SKM-1 (cell line): ENCODE results near the gene VPS13D.
A peak's percentile ranks its signal among the peaks of the same experiment; 100 is the strongest.

Experiments used
- DNase-seq: peaks from one replicate; lab custom pipeline; 2025; ENCODE audit not compliant: unreplicated experiment; lab: John Stamatoyannopoulos, UW

VPS13D gene, protein sequence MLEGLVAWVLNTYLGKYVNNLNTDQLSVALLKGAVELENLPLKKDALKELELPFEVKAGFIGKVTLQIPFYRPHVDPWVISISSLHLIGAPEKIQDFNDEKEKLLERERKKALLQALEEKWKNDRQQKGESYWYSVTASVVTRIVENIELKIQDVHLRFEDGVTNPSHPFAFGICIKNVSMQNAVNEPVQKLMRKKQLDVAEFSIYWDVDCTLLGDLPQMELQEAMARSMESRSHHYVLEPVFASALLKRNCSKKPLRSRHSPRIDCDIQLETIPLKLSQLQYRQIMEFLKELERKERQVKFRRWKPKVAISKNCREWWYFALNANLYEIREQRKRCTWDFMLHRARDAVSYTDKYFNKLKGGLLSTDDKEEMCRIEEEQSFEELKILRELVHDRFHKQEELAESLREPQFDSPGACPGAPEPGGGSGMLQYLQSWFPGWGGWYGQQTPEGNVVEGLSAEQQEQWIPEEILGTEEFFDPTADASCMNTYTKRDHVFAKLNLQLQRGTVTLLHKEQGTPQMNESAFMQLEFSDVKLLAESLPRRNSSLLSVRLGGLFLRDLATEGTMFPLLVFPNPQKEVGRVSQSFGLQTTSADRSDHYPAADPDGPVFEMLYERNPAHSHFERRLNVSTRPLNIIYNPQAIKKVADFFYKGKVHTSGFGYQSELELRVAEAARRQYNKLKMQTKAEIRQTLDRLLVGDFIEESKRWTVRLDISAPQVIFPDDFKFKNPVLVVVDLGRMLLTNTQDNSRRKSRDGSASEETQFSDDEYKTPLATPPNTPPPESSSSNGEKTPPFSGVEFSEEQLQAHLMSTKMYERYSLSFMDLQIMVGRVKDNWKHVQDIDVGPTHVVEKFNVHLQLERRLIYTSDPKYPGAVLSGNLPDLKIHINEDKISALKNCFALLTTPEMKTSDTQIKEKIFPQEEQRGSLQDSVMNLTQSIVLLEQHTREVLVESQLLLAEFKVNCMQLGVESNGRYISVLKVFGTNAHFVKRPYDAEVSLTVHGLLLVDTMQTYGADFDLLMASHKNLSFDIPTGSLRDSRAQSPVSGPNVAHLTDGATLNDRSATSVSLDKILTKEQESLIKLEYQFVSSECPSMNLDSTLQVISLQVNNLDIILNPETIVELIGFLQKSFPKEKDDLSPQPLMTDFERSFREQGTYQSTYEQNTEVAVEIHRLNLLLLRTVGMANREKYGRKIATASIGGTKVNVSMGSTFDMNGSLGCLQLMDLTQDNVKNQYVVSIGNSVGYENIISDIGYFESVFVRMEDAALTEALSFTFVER (N-terminal part only)

DNA sequence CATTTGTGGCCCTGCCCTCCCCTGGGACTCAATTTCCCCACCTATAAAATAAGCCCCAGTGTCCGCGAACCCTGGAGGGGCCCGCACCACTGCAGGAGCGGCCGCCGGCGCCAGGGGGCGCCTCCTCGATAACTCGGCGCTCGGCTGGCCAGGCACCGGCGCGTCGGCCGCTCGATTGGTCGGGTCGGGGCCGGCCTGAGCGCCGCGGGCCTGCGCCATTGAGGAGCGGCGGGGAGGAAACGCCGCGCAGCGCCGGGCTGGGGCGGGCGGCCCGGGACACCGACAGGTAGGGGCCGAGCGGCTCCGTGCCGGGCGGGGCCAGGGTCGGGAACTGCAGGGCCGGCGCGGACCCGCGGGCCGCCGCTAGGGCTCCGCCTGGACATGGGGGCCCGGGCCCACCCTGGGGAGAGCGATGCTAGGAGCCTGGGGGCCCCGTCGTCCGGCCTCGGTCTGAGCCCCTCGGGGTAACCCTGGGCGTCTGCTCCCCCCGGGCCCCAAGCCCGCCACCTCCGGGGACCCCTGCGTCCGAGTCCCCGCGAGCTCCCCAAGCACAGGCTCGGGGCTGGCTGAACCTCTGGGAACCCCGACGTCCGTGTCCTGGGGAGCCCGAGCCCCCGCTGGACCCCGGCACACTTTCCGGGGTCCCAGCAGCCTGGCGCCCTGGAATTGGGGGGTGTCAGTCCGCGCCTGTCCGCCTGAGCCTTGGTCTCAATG lies at the start of gene VPS13D:
VPS13D (plus strand) TSS at position 196 of the 714 bp plus-strand sequence. CDS start 4,237 bp downstream, outside the sequence.
- peak; percentile 61 for DNase-seq

DNA sequence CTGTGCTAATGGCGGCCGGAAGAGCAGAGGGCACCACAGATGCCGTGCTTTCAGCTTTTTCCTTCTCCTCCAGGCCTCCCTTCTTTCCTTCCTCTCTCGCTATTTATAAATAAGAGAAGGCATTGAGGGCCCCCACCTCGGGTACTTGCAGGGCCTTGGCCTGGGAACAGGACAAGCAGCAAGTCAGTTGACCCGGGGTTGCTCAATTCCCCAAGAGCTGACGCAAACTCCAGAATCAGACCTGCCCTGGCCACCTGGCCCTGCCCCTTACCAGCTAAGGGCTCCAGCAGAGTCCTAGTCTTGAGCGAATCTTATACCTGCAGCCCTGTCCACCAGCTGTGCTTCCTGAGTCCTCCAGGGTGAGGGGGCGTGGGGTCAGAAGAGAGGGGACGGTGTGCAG lies 49.5 kb upstream of the VPS13D start:
- DNase-seq: peak; percentile 94

DNA sequence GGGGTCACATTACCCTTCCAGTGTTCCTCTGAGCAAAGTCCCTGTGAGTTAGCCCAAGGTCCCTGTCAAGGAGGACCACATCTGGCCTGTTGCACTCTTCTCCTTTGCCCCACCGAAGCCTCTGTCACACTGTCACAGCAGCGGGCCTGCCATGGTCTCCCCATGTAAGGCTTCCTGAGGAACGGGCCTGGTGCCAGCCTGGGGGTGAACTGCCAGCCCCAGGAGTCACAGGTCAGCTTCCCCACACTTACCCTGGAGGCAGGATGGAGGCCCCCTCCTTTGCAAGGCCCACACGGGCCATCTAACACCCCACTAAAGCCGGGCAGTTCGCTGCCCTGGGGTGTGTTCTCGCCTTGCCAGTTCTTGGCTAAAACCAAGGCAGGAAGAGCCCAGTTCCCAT lies 48.9 kb upstream of the VPS13D start:
- no peak for DNase-seq

DNA sequence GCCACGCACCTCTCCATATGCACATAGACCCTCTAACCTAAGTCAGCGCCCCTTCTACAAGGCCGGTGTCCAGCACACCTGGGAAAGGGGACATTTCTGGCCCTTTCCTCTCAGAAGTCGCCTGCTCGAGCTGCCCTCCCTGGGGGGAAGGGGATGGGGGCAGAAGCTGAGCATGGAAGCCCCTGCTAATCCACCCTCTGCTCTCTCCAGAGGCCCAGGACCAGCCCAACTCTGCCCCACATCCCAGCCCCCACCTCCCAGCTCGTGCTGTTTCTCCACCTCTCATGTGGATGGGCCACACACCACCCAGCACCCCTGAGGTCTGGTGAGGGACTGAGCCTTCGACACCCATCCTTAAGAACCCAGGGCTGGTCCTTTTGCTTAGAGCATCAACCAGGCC lies 48.3 kb upstream of the VPS13D start:
- DNase-seq: no peak

DNA sequence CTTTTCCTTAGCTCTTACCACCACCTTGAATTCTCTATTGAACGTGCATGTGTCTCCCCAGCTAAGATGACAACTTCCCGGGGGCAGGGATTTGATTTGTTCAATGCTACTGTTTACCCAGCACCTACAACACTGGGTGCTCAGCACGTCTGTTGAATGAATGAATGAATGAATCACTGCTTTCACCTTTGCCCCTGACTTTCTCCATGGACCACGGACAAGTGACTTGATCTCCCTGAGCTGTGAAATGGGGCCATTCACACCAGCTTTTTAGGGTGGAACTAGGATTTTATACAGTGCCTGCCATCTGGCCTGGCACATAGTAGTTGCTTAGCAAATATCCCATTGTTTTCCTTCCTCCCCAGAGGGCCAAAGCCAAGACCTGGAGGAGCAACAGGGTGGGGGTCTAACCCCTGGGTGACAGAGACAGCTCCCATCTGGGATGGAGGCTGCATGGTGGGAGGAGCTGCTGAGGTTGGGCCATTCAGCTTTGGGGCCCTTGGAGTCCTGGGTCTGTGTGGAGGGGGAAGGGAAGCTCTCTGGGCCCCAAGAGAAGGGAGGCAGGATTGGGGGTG lies 47.3 kb upstream of the VPS13D start:
- DNase-seq: no peak

DNA sequence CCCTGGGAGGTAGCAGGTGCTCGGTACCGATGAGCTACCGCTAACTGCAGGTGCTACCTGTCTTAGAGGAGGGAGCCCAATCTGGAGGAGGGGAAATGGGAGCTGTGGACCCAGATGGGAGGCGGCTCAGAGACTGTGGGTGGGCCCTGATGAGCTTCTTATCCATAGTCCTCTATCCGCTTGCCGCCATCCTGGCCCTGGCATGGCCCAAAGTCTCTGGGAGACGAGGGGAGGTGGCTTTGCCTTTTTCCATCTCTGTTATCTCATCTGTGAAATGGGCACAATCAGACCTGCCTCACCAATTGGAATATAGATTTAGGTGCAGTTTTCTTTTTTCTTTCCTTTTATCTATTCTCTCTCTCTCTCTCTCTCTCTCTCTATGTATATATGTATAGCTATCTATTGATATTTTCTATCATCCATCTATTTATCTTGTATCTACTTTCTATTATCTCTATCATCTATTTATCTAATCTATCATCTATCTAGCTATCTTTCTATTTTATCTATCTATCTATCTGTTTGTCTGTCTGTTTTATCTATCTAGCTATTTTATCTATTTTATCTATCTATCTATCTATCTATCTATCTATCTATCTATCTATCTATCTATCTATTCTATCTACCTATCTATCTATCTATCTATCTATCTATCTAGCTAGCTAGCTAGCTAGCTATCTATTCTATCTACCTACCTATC lies 46.6 kb upstream of the VPS13D start:
- DNase-seq: no peak

DNA sequence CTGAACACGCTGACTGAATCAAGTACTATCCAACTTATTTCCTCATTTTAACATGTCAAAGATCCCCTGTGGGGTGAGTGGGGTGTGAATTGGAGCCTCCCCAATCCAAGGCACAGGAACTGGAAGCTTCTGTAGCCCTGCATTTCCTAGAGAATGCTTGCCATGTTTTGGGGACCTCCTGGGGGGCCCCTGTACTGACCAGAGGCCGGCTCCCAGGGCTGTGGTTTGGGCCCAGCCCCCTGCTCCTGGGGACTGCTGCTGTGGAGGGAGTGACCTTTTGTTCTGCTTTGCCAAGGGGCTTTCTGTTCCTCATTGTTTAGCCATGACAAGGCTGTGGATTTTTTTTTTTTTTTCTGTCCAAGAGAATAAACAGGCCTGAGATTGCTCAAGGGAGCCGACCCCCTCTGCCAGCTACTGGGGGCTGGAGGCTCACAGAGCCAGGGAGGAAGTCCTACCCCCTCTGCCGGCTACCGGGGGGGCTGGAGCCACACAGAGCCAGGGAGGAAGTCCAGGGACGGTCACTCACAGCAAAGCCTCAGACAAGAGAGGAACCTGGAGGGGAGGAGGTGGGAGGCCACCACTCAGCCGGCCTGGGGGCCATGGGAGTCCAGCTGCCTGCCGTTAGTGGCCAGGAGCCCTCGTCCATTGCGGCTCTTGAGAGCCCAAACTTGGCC lies 45.7 kb upstream of the VPS13D start:
- peak; percentile 58 for DNase-seq

DNA sequence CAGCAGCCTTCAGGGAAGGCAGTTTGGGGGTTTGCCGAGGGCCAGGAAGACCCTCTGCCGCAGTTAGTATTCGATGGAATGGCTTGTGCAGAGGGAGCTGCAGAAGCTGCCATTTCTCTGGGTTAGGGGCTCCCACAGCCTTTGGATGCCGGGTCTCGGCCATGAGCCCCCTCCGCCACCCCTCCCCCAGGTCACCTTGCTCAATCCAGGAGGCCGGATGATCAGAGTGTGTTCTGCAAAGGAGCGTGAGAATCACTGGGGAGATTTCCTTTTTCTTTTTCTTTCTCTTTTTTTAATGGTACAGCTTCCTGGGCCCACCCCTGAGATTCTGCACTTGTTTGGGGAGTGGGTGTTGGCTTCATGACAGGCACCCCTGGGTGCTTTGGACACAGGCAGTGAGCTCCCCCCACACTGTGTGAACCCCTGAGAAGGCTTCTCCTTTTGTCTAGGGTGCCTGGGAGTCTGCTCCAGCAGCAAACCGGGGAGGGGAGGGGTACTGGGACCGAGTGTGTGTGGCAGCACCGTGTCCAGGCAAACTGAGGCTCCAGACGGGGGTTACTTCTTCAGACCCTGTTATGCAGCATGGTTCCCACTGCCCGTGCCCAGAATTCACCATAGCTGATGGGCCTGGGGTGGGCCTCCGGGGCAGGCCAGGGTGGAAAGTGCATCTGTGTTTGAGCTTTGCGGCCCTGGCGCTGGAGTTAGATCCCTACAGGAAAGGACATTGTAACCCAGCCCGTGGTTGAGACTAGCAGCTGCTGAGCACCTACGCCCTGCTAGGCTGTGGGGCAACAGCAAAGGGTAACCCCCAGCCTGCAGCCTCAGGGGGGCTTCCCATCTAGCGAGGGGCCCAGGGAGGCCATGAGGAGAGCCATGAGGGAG lies 44.6 kb upstream of the VPS13D start:
- peak; percentile 28 for DNase-seq

DNA sequence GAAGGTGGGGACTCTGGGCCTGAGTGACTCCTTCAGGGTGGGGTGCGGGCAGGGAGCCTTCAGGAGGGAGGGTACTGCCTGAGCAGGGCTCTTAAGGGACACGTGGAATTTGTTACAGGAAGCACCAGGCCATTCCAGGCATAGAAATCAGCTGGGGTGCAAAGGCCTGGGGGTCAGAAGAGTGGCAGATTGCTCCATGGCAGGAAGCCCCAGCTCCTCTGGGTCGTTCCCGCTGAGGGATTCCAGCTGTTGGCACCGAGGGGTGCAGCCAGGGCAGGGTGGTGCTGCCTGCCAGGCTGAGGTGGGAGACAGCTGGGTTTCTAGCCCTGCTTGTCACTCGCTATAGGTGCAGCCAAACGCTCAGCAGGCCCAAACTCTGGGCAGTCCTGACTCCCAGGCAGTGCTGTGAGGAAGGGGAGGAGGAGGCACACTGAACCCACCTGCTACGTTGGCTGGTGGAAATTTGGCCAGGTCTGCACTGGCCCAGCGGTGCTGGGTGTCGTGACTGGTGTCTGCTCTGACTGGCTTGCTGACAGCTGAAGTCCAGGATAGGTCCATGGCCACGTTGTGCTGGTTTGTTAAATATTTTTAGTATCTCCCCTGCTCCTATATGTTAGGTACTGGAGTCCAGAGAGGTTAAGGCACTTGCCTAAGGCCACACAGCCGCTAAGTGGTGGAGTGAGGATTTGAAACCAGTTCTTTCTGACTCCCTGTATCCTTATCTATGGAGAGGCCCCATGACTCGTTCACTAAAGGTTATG lies 43.7 kb upstream of the VPS13D start:
- no peak for DNase-seq

DNA sequence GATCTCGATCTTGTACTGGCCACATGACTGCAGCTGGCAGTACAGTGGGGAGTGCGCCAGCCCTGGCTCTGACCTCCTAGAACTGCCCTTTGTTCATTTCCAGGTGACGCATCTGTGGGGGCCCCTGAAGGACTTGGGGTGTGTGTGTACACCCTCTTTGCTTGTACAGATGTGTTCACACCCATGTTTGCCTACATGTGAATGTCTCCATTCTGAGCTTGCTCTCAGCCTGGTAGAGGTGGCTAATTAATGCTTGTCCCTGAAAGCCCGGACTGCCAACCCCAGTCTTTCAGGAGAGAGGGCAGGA lies 43.2 kb upstream of the VPS13D start:
- no peak for DNase-seq

DNA sequence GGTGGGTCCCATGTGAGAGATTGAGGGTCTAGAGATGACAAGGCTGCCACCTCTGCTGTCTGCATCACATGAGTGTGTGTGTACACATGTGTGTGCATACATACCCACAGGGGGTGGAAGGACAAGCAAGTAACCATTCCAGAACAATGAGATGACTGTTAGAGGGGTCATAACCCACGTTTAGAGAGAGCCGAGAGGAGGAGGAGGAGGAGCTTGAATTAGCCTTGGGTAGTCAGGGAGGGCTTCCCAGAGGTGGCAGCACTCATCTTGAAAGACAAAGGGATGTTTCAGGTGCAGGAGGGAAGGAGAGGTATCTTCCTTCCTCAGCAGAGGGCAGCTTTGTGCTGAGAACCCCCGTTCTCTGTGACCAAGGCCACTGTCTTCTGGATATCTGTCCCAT lies 41.7 kb upstream of the VPS13D start:
- no peak for DNase-seq

DNA sequence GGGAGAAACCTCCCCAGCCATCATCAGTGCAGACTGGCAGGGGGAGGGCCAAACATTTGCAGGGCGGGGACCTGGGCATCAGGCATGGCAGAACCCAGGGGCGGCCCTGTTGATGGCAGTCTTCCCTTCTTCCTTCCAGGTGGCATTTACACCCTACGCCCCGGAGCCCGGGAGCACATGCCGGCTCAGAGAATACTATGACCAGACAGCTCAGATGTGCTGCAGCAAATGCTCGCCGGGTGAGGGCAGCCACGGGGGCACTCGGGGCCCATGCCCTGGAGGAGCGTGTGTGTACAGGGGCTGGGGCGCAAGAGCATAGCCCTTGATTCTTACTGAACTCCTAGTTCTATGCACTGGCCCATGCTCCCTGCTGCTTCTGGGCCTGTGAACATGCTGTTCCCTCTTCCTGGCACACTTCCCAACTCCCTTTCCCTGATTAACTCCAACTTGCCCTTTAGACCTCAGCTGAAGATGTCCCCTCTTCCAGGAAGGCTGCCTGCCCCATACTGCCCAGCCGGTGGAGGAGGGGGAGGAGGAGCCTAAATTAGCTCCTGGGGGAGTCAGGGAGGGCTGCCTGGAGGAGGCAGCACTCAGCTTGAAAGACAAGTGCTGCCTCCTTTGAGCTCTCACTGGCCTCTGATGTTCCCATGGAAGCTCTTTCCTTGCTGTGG lies 41.0 kb upstream of the VPS13D start:
- no peak for DNase-seq

DNA sequence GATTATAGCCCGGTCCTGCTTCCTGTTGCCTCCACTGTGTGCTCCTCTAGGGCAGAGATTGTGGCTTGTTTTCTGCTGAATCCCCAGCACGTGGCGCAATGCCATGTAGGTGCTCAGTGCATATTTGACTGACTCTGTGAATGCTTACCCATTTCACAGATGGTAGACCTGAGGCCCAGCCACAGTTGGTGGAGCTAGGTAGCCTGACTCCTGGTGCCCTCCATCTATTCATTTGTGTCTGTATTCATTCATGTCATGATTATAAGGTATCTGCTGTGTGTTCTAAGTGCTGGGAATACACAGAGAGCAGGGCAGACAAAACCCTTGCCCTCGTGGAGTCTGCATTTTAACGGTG lies 40.5 kb upstream of the VPS13D start:
- no peak for DNase-seq

DNA sequence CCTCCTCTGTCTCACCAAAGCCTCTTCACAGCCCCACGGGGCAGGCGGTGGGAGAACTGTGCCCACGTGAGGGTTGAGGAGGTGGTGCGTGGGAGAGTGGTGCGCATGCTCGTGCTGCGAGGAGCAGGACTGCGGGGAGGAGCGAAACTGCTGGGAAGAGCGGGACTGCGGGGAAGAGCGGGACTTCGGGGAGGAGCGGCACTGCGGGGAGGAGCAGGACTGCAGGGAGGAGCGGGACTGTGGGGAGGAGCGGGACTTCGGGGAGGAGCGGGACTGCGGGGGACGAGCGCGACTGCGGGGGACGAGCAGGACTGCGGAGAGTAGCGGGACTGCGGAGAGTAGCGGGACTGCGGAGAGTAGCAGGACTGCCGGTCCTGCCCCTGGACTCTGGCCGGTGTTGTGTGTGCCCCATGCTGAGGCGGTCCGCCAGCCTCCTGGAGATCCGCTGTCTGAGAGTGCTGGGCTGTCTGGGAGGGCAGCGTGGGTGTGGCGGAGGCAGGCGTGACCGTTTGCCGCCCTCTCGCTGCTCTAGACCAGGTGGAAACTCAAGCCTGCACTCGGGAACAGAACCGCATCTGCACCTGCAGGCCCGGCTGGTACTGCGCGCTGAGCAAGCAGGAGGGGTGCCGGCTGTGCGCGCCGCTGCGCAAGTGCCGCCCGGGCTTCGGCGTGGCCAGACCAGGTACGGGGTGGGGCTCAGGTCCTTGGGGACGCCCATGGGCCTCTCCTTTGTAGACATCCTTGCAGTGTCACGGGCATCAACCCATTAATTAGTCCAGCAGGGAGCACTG lies 38.4 kb upstream of the VPS13D start:
- no peak for DNase-seq

DNA sequence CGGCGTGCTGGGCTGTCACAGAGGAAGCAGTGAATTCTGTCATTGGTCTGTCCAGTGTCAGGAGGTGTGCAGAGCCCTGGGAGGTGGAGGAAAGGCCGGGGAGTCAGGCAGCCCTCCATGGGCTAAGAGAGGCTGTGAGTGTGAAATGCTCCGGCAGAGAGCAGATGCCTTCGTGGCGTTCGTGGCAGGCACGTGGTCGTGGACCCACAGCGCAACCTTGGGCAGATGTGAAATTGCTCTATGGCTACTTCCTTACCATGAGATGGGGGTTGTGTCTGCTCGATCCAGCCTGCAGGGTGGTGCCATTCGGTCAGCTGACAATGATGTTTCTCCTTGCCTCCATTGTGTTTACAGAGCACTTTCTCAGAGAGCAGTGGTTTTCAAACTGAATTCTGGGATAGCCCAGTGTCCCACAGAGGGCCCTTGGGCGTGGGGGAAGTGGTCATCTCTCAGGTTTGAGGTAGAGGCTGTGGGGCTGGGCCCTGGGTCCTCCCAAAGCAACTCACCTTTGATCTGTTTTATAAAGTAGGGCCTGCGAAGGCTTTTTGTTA lies 35.1 kb upstream of the VPS13D start:
- no peak for DNase-seq

DNA sequence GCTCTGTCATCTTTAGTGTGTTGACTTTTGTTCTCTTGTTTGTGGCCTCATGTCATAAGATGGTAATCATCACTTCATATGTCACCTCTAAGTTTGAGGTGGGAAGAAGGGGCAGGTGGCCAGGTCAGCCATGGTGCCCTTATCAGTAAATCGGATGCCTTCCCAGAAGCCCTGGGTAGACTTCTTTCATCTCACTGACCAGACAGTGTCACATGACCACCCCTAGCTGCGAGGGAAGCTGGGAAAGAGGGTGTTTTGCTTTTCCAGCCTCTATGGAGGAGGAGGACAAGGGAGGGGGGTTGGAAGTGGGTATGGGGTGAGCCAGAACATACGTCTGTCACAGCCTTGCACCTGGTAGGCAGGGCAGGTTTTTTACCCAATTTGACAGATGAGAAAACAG lies 34.4 kb upstream of the VPS13D start:
- no peak for DNase-seq
